NCI-H345 treated with DMSO at 0.1 percent for 48 hours (cell line): ENCODE data around the gene PAM16.

Experiments used
- DNase-seq: peaks from one replicate; lab custom pipeline; 2025; ENCODE audit not compliant: unreplicated experiment; lab: John Stamatoyannopoulos, UW

The PAM16 gene

DNA sequence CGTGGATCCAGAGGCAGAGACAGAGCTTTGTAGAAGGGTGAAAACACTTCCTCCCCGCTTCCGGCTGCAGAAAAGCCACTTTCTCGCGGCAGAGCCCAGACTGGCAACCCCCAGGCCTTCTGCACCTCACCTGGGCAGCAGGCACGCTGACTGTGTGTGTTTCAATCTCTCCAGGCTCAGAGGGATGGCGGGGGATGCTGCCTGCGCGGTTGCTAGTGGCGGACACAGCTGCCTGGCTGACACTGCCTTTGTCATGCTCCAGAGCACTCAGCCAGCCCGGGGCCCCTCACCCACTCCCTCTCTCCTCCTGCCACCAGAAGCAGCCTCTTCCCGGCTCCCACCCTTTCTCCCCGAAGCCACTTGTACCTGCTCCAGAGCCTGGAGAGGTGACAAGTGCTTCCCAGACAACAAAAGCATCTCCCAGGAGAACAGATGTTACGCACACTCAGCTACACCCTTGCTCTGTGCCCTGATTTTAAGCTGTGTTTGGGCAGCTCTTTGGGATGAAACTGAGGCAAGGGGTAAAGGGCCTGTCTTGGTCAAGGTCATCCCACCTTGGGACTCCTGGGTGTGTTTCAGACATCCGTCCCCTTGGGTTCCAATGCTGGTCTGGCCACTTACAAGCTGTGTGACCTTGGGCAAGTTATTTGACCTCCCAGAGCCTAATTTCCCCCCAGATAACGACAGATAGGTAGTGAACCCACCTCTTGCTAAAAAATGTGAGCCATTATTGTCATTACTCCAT lies 44.5 kb downstream of the PAM16 start:
- DNase-seq, result peak; percentile 81

DNA sequence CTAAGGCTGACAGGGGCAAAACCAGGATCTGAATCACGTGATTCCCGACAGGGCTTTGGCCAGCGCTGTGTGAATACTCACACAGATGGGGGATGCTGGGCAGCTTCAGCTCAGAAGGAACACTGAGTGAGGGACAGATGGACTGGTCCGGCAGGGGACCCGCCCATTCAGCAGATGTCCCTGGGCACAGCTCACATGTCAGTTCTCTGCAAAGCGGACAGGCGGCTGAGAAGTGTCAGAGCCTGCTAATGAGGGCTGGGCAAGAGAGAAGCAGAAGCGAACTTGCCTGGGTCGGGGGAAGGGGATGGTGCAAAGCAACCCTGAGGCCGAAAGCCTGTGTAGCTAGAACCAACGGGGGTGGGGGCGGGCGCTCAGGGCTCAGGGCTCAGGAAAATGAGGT lies 47.1 kb downstream of the PAM16 start:
- DNase-seq, result no peak

DNA sequence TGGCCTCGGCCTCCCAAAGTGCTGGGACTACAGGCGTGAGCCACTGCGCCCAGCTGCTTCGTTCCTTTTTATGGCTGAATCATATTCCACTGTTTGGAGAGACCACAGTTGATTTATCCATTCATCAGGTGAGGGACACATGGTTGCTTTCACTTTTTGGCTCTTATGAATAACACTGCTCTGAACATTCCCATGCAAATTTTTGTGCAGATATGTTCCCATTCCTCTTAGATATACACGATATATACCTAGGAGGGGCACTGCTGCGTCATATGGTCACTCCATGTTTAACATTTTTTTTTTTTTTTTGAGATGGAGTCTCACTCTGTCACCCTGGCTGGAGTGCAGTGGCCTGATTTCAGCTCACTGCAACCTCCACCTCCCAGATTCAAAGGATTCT lies 49.2 kb downstream of the PAM16 start:
- DNase-seq, result no peak

DNA sequence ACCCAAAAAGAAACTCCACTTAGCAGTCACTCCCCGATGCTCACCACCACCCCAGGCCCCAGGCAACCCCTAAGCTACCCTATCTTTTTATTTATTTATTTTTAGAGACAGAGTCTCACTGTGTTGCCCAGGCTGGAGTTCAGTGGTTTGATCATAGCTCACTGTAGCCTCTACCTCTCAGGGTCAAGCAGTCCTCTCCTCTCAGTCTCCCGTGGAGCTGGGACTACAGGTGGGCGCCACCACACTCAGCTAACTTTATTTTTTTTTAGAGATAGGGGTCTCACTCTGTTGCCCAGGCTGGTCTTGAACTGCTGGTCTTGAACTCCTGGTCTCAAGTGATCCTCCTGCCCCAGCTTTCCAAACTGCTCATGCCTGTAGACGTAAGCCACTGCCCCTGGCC lies 49.9 kb downstream of the PAM16 start:
- no peak for DNase-seq

DNA sequence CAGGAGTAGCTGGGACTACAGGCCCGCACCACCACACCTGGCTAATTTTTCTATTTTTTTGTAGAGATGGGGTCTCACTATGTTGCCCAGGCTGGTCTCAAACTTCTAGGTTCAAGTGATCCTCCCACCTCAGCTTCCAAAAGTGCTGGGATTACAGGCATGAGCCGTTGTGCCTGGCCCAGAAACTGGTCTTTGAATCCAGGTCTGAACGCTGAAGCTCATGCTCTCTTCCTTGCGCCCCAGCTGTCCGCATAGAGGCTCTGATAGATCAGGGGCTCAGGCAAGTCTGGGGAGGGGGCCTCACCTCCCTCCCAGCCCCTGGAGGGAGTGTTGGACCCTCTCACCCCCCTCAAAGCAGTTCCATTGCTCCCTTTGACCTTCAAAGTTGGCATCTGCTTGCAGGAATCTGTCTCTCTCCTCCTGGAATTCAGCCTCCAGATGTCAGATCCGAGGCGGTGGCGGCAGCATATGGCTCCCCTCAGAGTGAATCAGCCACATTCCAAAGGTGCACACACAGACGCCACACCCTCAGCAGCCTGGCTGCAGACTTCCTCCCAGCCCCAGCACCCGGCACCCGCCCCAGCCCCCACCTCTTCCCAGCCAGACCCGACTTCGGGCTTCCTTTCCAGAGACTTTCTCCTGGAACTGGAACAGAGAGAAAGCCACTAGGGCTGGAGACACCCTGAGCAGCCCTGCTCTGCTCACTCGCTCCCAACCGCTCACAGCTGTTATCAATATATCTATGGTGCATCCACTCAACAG lies 52.2 kb downstream of the PAM16 start:
- DNase-seq, result no peak

DNA sequence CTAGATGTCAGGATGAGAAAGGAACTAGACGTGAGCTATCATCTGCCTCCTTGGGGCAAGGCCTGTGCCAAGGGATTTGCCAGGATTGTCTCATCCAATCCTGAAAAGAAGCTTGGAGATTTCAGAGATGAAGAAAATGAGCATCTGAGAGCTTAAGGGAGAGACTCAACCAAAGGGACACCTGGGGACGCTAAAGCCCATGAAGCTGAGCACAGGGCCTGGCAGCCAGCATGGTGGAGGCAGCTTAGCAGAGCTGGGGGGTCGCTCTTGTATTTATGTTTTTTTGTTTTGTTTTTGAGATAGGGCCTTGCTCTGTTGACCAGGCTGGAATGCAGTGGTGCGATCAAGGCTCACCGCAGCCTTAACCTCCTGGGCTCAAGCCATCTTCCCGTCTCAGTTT lies 53.6 kb downstream of the PAM16 start:
- DNase-seq, result no peak

DNA sequence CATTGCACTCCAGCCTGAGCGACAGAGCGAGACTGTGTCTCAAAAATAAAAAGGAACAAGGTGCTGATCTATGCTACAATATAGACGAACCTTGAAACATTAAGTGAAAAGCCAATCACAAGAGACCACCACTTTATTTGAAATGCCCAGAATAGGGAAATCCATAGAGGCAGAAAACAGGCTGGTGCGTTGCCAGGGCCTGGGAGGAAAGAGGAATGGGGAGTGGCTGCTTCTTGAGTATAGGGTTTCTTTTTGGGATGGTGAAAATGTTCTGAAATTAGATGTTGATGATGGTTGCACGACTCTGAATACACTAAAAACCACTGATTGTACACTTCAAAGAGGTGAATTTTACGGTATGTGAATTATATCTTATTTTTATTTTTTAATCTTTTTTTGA lies 55.5 kb downstream of the PAM16 start:
- DNase-seq, result no peak

DNA sequence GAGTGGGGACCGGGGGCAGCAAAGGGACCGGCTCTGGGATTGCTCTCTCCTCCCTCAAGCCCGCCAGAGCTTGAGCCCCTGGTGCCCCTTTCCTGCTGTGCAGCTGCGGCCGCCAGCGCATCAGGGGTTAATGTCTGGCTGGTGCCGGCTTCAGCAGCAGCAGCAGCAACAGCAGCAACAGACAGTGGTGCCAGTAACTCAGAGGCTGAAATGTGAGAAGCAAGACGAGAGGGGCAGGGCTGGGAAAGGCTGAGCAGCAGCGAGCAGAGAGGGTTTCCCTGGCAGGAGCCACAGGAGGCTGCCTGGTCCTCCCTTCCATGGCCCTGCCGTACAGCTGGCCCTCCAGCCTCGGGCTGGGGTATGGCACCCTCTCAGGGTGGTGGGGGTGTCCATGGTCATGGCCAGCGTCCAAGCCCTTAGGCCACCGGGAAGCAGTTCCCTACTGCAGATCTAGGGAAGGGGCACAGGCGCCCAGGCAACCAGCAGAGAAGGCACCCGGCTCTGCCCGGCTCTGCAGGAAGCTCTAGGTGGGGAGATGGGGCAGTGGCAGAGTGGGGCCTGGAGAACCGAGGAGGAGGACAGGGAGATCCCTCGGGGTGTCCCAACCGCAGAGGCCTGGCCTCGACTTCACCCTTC lies 57.2 kb downstream of the PAM16 start:
- DNase-seq, result peak; percentile 65

DNA sequence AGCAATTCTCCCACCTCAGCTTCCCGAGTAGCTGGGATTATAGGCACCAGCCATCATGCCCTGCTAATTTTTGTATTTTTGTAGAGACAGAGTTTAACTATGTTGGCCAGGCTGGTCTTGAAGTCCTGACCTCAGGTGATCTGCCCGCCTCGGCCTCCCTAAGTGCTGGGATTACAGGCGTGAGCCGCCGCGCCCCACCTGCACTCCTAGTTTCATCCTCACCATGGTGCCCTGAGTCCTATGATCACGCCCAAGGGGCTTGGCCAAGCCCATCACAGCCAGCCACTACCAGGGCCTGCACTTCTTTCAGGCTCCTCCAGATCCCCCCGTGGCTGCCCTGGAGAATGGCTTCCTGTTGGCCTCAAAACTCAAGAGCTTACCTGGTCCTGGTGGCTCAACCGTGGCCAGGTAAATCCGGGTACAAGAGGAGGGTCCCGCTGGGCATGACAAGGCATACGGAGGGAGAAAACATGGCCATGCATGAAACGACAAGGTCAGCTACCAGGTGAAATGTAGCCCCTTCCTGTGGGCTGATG lies 57.9 kb downstream of the PAM16 start:
- no peak for DNase-seq

DNA sequence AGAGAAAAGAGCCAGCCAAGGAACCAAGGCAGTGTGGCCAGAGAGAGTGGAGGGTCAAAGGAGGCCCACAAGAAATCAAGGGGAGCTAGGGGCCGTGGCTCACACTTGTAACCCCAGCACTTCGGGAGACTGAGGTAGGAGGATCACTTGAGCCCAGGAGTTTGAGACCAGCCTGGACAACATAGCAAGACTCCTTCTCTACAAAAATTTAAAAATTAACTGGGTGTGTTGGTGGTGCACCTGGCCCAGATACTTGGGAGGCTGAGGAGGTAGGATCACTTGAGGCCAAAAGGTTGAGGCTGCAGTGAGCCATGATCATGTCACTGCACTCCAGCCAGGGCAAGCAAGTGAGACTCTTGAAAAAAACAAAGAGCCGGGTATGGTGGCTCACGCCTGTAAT lies 59.4 kb downstream of the PAM16 start:
- no peak for DNase-seq
